K562 (cell line): ENCODE data around the gene CDH20. TPM values are rescaled to one million over a fixed set of nuclear protein-coding genes. Genes with fewer than 3 reads are reported as not detected.

ENCODE experiments used
- ATAC-seq: fragments of 200-7000 bp; cut with Tn5 transposase; 3 replicates; pipeline ENCODE4 v1.9.1; 2020; ENCODE audit warnings: moderate library complexity
- BruUV-seq: library from RNA; stranded (reverse); fragments of 400-500 nt; replicated peaks from 2 replicates; lab custom pipeline; 2021; lab: Mats Ljungman, UMichigan
- CTCF ChIA-PET: fragments of 300-600 bp; formaldehyde crosslinking; extraction: SDS; loops from one replicate; lab custom pipeline; 2021; ENCODE audit warnings: low intra/inter-chr PET ratio; lab: Yijun Ruan, JAX
- POLR2A ChIA-PET: fragments of 300-600, 350-650 bp; sonication (Branson Sonifier 250); formaldehyde crosslinking; extraction: SDS; loops from one replicate; lab custom pipeline; 2021; ENCODE audit warnings: antibody characterized with exemption, inconsistent platforms; lab: Yijun Ruan, JAX
- DNase-seq, 4 experiments: peaks; one replicate each; pipeline versions ENCODE4 v3.0.0 to v3.0.0-alpha.2; 2011 to 2018; ENCODE audit warnings: low spot score in 3 of 4, mixed read lengths in 3 of 4; ENCODE audit errors: extremely low read depth in 1 of 4
- FAIRE-seq: peaks from 2 replicates; lab custom pipeline; 2011; peaks lifted over from hg19 to GRCh38; lab: Jason Lieb, UNC
- H2AFZ ChIP-seq: 2 replicates; pipeline ENCODE4 v1.6.0; 2011; ENCODE audit warnings: low read depth, low read length, control low read depth, inconsistent platforms
- H3K27ac ChIP-seq: fragments of 200-600 bp; 3 replicates; pipeline ENCODE4 v1.8.0; 2011; ENCODE audit warnings: low read depth, mild to moderate bottlenecking, control low read depth, inconsistent platforms, low read length, moderate library complexity, mixed read lengths; ENCODE audit errors: extremely low read depth
- H3K27me3 ChIP-seq, 2 experiments: fragments of 300-600 bp in 1 of 2; 2 replicates in 1 of 2; 3 replicates in 1 of 2; pipeline versions ENCODE4 v1.6.0 to v1.8.0; 2011; ENCODE audit warnings: inconsistent platforms in 2 of 2, low read length in 2 of 2, mild to moderate bottlenecking in 1 of 2, mixed read lengths in 1 of 2, moderate library complexity in 1 of 2; ENCODE audit not compliant: control insufficient read depth in 2 of 2, insufficient read depth in 2 of 2
- H3K36me3 ChIP-seq: fragments of 300-600 bp; 3 replicates; pipeline ENCODE4 v1.8.0; 2011; ENCODE audit warnings: mild to moderate bottlenecking, low read length, inconsistent platforms; ENCODE audit not compliant: control insufficient read depth, insufficient read depth
- H3K4me1 ChIP-seq, 2 experiments: fragments of 200-600 bp in 1 of 2; replicated peaks in 1 of 2; 2 replicates in 1 of 2; 3 replicates in 1 of 2; pipeline versions ENCODE4 v1.5.1 to v1.8.0; 2011; ENCODE audit warnings: inconsistent platforms in 2 of 2, low read length in 2 of 2, mild to moderate bottlenecking in 1 of 2, mixed read lengths in 1 of 2, moderate library complexity in 1 of 2; ENCODE audit not compliant: control insufficient read depth in 2 of 2, insufficient read depth in 2 of 2
- H3K4me2 ChIP-seq: 2 replicates; pipeline ENCODE4 v1.6.1; 2011; ENCODE audit warnings: low read length, control low read depth, inconsistent platforms, mixed read lengths; ENCODE audit not compliant: insufficient read depth
- H3K4me3 ChIP-seq: fragments of 200-600 bp; sonication (generic), shearing (Covaris generic); 2 replicates; pipeline ENCODE4 v1.5.1; 2016; ENCODE audit warnings: control low read depth, inconsistent platforms
- H3K79me2 ChIP-seq: fragments of 200-600 bp; 3 replicates; pipeline ENCODE4 v1.8.0; 2011; ENCODE audit warnings: low read length, inconsistent platforms; ENCODE audit not compliant: control insufficient read depth, insufficient read depth
- H3K9ac ChIP-seq, 2 experiments: 2 replicates each; pipeline versions ENCODE4 v1.6.0 to v1.6.1; 2011; ENCODE audit warnings: low read depth in 2 of 2, low read length in 2 of 2, control low read depth in 1 of 2, inconsistent platforms in 1 of 2, mild to moderate bottlenecking in 1 of 2, mixed read lengths in 1 of 2; ENCODE audit not compliant: insufficient read depth in 1 of 2
- H3K9me1 ChIP-seq: one replicate; pipeline ENCODE4 v1.6.0; 2011; ENCODE audit warnings: inconsistent platforms, mild to moderate bottlenecking, low read length, moderate library complexity; ENCODE audit not compliant: control insufficient read depth, insufficient read depth
- H3K9me3 ChIP-seq: replicated peaks from 2 replicates; pipeline ENCODE4 v1.5.1; 2011; ENCODE audit warnings: low read depth, low read length, inconsistent platforms; ENCODE audit not compliant: control insufficient read depth, insufficient read depth
- H4K20me1 ChIP-seq: replicated peaks from 2 replicates; pipeline ENCODE4 v1.6.1; 2011; ENCODE audit warnings: low read length, inconsistent platforms, mixed read lengths; ENCODE audit not compliant: control insufficient read depth, insufficient read depth
- RAD21 ChIP-seq, 2 experiments: fragments of 250-450 bp in 1 of 2; fragments of 450-650 bp in 1 of 2; sonication (Bioruptor Pico) in 1 of 2; formaldehyde crosslinking in 1 of 2; IDR thresholded peaks in 1 of 2; conservative IDR thresholded peaks in 1 of 2; 2 replicates each; pipeline versions ENCODE4 v1.4.0 to v1.8.0; 2020 to 2022; ENCODE audit warnings: mild to moderate bottlenecking in 2 of 2, moderate library complexity in 1 of 2
- REST ChIP-seq, 2 experiments: fragments of 450-650 bp; formaldehyde crosslinking in 1 of 2; IDR thresholded peaks; 2 replicates each; pipeline versions ENCODE4 v1.4.0 to v1.6.1; 2014 to 2020; ENCODE audit warnings: mild to moderate bottlenecking in 2 of 2, borderline replicate concordance in 1 of 2, low read depth in 1 of 2
- SAFB ChIP-seq: fragments of 200-400 bp; formaldehyde crosslinking; IDR thresholded peaks from 2 replicates; pipeline ENCODE4 v1.6.1; 2017; ENCODE audit warnings: low read depth, low read length, borderline replicate concordance
- SMC3 ChIP-seq: conservative IDR thresholded peaks from 2 replicates; pipeline ENCODE4 v1.6.1; 2011; ENCODE audit warnings: low read depth, low read length, improper control_type of control experiment; ENCODE audit not compliant: insufficient read depth
- WGBS: fragments of 100-300 bp; shearing (Covaris generic); methylation state at CpG from one replicate; pipeline ENCODE4 v1.1.6; 2016; ENCODE audit warnings: low coverage, mixed read lengths; ENCODE audit not compliant: insufficient coverage; ENCODE audit errors: missing lambda C conversion rate; 5-methylcytosine and 5-hydroxymethylcytosine counted together
- in situ Hi-C: fragments of 300-500 bp; cut with MboI; formaldehyde crosslinking; loops from 4 replicates; pipeline ENCODE4 v1.15.0; 2018; ENCODE audit warnings: inconsistent platforms, mixed read lengths
- intact Hi-C: fragments of 100-400 bp; cut with micrococcal nuclease; formaldehyde crosslinking; loops from 2 replicates; pipeline ENCODE4 v1.14.2; 2022
- polyA plus RNA-seq, 8 experiments: library from polyadenylated mRNA; depleted of rRNA in 4 of 8; stranded (reverse) in 5 of 8; unstranded in 3 of 8; fragments of >200 nt; fragmentation: Nextera tagmentation in 2 of 8; fragmentation: Illumina TruSeq in 1 of 8; extraction: Ambion mirVana in 2 of 8; extraction: Trizol in 1 of 8; gene quantifications; 2 replicates each; pipeline versions ENCODE4 v1.2.1 to v1.2.3, GENCODE V29; 2011 to 2014; ENCODE audit warnings: inconsistent platforms in 1 of 8, missing spikeins in 1 of 8
- total RNA-seq, 7 experiments: library from RNA; depleted of rRNA in 6 of 7; stranded (reverse); fragments of >200 nt in 6 of 7; fragmentation: Illumina TruSeq in 2 of 7; extraction: Trizol in 2 of 7; gene quantifications; 2 replicates each; pipeline versions ENCODE4 v1.2.1 to v1.2.3, GENCODE V29; 2011 to 2021; ENCODE audit warnings: low replicate concordance in 1 of 7
- TF ChIP-seq, protein P1 (sequence below), 3 experiments: IDR thresholded peaks in 2 of 3; conservative IDR thresholded peaks in 1 of 3; 2 replicates each; pipeline ENCODE4 v1.5.1; 2011 to 2012; ENCODE audit warnings: low read length in 3 of 3, mild to moderate bottlenecking in 3 of 3, control low read depth in 2 of 3, improper control_type of control experiment in 1 of 3, inconsistent platforms in 1 of 3, low read depth in 1 of 3, mixed read lengths in 1 of 3, moderate library complexity in 1 of 3; ENCODE audit not compliant: insufficient read depth in 2 of 3

Gene CDH20
- total and polyA plus RNA-seq, 9 of the 15 experiments (the other 6 are each of a cell fraction or from before 2014, with no cell fraction given), result not detected

- no peak for FAIRE-seq
- BruUV-seq, result no TSS peak
- in situ Hi-C loops, result loop anchor here (25.0 kb wide), 1 partner anchor 556 kb away; no protein-coding TSS in a partner anchor
Measured at GRCh38 chr18:61581578-61582201, 248.5 kb downstream of the CDH20 start.

More at GRCh38 chr18:61581578-61582201, 248.5 kb downstream of the CDH20 start:
- Histone ChIP-seq H3K4me3 (no peak overlapping the region), H3K27me3 (no peaks in the 10 kb centered on the region), H3K9ac (no peak overlapping the region), H3K4me1 (peaks cover 0 to 4% of the 10 kb centered on the region in 2 experiments; a peak in 2 of 5 replicates), H3K79me2 (no peaks in the 10 kb centered on the region), H3K36me3 (no peaks in the 10 kb centered on the region), H2AFZ (peak overlapping the region; percentile 16; the same call in 1 of the 2 replicates), H3K9me3 (no peaks in the 10 kb centered on the region), H3K27ac (no peak overlapping the region), H4K20me1 (no peaks in the 10 kb centered on the region), H3K4me2 (no peak overlapping the region), H3K9me1 (no peaks in the 10 kb centered on the region)
- TF ChIP-seq, protein P1, sequence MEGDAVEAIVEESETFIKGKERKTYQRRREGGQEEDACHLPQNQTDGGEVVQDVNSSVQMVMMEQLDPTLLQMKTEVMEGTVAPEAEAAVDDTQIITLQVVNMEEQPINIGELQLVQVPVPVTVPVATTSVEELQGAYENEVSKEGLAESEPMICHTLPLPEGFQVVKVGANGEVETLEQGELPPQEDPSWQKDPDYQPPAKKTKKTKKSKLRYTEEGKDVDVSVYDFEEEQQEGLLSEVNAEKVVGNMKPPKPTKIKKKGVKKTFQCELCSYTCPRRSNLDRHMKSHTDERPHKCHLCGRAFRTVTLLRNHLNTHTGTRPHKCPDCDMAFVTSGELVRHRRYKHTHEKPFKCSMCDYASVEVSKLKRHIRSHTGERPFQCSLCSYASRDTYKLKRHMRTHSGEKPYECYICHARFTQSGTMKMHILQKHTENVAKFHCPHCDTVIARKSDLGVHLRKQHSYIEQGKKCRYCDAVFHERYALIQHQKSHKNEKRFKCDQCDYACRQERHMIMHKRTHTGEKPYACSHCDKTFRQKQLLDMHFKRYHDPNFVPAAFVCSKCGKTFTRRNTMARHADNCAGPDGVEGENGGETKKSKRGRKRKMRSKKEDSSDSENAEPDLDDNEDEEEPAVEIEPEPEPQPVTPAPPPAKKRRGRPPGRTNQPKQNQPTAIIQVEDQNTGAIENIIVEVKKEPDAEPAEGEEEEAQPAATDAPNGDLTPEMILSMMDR (IDR thresholded peaks at IDR 0.05 in 2 of 3, conservative IDR thresholded peaks at IDR 0.05 in 1 of 3; ENCODE audit: insufficient read depth in 2 of 3, low read depth in 1 of 3, low read length in 3 of 3), result peak; percentile 62 to 76 (median 69)
- TF ChIP-seq SAFB (no peak), RAD21 (CRISPR knock-in tag; conservative IDR thresholded peaks at IDR 0.05 in 1 of 2, IDR thresholded peaks at IDR 0.05 in 1 of 2) (peak; percentile 38 to 60), SMC3 (peak; percentile 62), REST (IDR thresholded peaks at IDR 0.05; ENCODE audit: borderline replicate concordance) (peak; percentile 43; the same call in 1 of the 2 replicates), REST (CRISPR knock-in tag; IDR thresholded peaks at IDR 0.05; ENCODE audit: low read depth) (no peak)
- intact Hi-C loops, result loop anchor here (5.0 kb wide), 1 partner anchor 551 kb away; no protein-coding TSS in a partner anchor
- ChIA-PET POLR2A (no interaction called here), CTCF (interaction anchor here (1.0 to 1.1 kb wide), 2 partner anchors 549 to 550 kb away, joined by 3 to 6 read pairs; no protein-coding TSS in a partner anchor)
- ATAC-seq (peak; percentile 97), DNase-seq (peak; percentile 45 to 77 (median 74))
- WGBS, result 8% methylated on average over 14 of the region's 22 CpGs
